Measurements from ENCODE around the gene CDCA8. TPM values are rescaled to one million over a fixed set of nuclear protein-coding genes. Genes with fewer than 3 reads are reported as not detected.

CDCA8 gene
- total RNA-seq (43.7 and 45.7 TPM in 2 replicates), polyA plus RNA-seq (36.2 and 38.5 TPM in 2 replicates), polyA minus RNA-seq (33.6 and 34.6 TPM in 2 replicates), Bru-seq, nascent RNA (percentile 73 among the genes with signal in this experiment), BruChase-seq, experiment 1, labeled RNA remaining after a 6-hour chase (percentile 79 among the genes with signal in this experiment), BruChase-seq, experiment 2, labeled RNA remaining after a 2-hour chase (percentile 85 among the genes with signal in this experiment)
- polyA plus RNA-seq (2011; cell fraction: cytosol; rRNA removed): 42.7 and 50.4 TPM in 2 replicates
- polyA plus RNA-seq (2011; cell fraction: nucleus; rRNA removed): 27.3 and 34.2 TPM in 2 replicates
- 16.9 and 37.5 TPM in 2 replicates for polyA plus RNA-seq (2012)
- 32.9 TPM for polyA minus RNA-seq (2011; cell fraction: cytosol; rRNA and poly(A)+ RNA removed)
- 10.1 and 12.5 TPM in 2 replicates for polyA minus RNA-seq (2011; cell fraction: nucleus; rRNA and poly(A)+ RNA removed)
- long read RNA-seq, transcript CDCA8-202 (10 exons, 2,469 nt): major isoform, 82 of 108 reads
- long read RNA-seq, transcript CDCA8-201 (11 exons, 2,303 nt): minor isoform, 13 of 108 reads
- long read RNA-seq, partial matches to known transcripts: 3 of 108 reads
- long read RNA-seq, other reads (novel, unspliced or antisense): 10 of 108 reads

DNA sequence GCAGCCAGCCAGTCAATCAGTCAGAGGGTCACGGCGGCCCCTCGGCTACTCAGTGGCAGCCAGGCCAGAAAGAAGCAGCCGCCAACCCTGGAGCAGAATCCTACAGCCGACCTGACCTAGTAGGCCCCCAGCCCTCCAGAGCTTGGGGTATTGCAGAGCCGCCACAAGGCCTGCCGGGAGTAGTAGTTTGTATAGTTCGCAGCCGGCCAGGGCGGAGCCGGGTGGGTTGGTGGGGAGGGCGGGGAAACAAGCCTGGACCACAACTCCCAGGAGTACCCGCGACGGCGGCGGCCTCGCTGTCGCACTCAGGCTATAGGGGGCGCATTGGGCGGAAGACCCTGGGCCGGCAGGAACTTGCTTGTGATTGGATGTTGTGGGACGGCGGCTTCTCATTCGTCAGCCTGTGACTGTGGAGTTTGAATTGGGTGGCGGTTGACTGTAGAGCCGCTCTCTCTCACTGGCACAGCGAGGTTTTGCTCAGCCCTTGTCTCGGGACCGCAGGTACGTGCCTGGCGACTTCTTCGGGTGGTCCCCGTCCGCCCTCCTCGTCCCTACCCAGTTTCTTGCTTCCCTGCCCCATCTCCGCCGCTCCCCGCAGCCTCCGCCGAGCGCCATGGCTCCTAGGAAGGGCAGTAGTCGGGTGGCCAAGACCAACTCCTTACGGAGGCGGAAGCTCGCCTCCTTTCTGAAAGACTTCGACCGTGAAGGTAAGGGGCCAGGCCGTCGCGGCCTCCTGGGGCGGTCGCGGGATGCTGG, at the start of gene CDCA8:
Gene CDCA8, plus strand, starts transcription at position 439 of the 756 bp plus-strand sequence. Its CDS starts 175 bp downstream, at position 614.
- DNase-seq (ENCODE audit: low read depth, low spot score): peak; percentile 99
- dilution Hi-C loops (cut with MboI; ENCODE audit: extremely low pct_ligation_motif_present, low sequenced_read_pairs): no loop called here
- CTCF ChIA-PET: interaction anchor here (1.0 to 3.4 kb wide), 3 partner anchors 116 to 167 kb away, joined by 4 to 22 read pairs (median 4); partner anchors contain the start of genes DNALI1 and MTF1

More for the DNA sequence above, at the start of gene CDCA8:
- Histone ChIP-seq H3K4me3 (replicated peaks in 1 of 3; ENCODE audit: insufficient read depth in 1 of 3, low read depth in 1 of 3, low read length in 3 of 3) (peak within 1 kb of the TSS; percentile 88 to 96 (median 88)), H3K4me2 (ENCODE audit: insufficient read depth, low read length) (peak within 1 kb of the TSS; percentile 79), H2AFZ (ENCODE audit: low read depth, low read length) (peak within 1 kb of the TSS; percentile 99), H4K20me1 (replicated peaks; ENCODE audit: control insufficient read depth, extremely low read depth, insufficient read depth, low read length) (no peaks in the 10 kb centered on the region), H3K27me3 (ENCODE audit: control insufficient read depth in 2 of 2, insufficient read depth in 2 of 2, low read length in 2 of 2) (no peaks in the 10 kb centered on the region), H3K4me1 (ENCODE audit: control insufficient read depth, extremely low read depth, insufficient read depth, low read length) (peaks cover 29% of the 10 kb centered on the region), H3K9ac (replicated peaks; ENCODE audit: extremely low read depth, insufficient read depth, low read length) (peak within 1 kb of the TSS; percentile 75), H3K36me3 (ENCODE audit: control insufficient read depth in 2 of 2, extremely low read depth in 1 of 2, insufficient read depth in 2 of 2, low read length in 2 of 2) (peaks cover 0 to 11% of the 10 kb centered on the region in 2 experiments), H3K27ac (ENCODE audit: insufficient read depth, low read depth, low read length) (peak within 1 kb of the TSS; percentile 28), H3K79me2 (ENCODE audit: control insufficient read depth, insufficient read depth, low read length) (peaks cover 63% of the 10 kb centered on the region), H3K9me1 (replicated peaks; ENCODE audit: control insufficient read depth, extremely low read depth, insufficient read depth, low read length) (no peaks in the 10 kb centered on the region), H3K9me3 (replicated peaks; ENCODE audit: control insufficient read depth, insufficient read depth, low read length) (no peaks in the 10 kb centered on the region)
- POLR2A ChIA-PET: no interaction called here
- TF ChIP-seq EZH2 (IDR thresholded peaks at IDR 0.05; ENCODE audit: borderline replicate concordance, low read depth, low read length, severe bottlenecking) (no peak), POLR2A (IDR thresholded peaks at IDR 0.05; ENCODE audit: low read depth, low read length) (peak; percentile 58), FOS (IDR thresholded peaks at IDR 0.05; ENCODE audit: borderline replicate concordance, insufficient read depth, low read length) (no peak), POLR2AphosphoS5 (IDR thresholded peaks at IDR 0.05; ENCODE audit: insufficient read depth, low read depth, low read length) (peak; percentile 88)
- TF ChIP-seq, protein P1, sequence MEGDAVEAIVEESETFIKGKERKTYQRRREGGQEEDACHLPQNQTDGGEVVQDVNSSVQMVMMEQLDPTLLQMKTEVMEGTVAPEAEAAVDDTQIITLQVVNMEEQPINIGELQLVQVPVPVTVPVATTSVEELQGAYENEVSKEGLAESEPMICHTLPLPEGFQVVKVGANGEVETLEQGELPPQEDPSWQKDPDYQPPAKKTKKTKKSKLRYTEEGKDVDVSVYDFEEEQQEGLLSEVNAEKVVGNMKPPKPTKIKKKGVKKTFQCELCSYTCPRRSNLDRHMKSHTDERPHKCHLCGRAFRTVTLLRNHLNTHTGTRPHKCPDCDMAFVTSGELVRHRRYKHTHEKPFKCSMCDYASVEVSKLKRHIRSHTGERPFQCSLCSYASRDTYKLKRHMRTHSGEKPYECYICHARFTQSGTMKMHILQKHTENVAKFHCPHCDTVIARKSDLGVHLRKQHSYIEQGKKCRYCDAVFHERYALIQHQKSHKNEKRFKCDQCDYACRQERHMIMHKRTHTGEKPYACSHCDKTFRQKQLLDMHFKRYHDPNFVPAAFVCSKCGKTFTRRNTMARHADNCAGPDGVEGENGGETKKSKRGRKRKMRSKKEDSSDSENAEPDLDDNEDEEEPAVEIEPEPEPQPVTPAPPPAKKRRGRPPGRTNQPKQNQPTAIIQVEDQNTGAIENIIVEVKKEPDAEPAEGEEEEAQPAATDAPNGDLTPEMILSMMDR (IDR thresholded peaks at IDR 0.05; ENCODE audit: extremely low read depth in 1 of 2, insufficient read depth in 1 of 2, low read depth in 1 of 2, low read length in 2 of 2): peak; percentile 73 to 94
- TF ChIP-seq, protein P2, sequence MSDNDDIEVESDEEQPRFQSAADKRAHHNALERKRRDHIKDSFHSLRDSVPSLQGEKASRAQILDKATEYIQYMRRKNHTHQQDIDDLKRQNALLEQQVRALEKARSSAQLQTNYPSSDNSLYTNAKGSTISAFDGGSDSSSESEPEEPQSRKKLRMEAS (IDR thresholded peaks at IDR 0.05; ENCODE audit: insufficient read depth, insufficient read length): peak; percentile 22
- intact Hi-C loops (cut with micrococcal nuclease): loop anchor here (1.0 to 5.0 kb wide), 3 partner anchors 116 to 240 kb away; partner anchors contain the start of gene YRDC
- TSS peak; percentile 85 for BruUV-seq (replicated peaks)
- peak; percentile 98 for FAIRE-seq

All from endothelial cell of umbilical vein (primary cell).